Sciatic nerve (tissue), 2 donors: Measurements from ENCODE around the gene PPP2CA. TPM values are rescaled to one million over a fixed set of nuclear protein-coding genes. Genes with fewer than 3 reads are reported as not detected.

ENCODE experiments used
- ATAC-seq: fragments of 200-7000 bp; cut with Tn5 transposase; one replicate; pipeline ENCODE4 v1.9.1; 2020; ENCODE audit warnings: mild to moderate bottlenecking, moderate library complexity
- DNase-seq: peaks from one replicate; pipeline ENCODE4 v3.0.0-alpha.2; 2020; ENCODE audit warnings: low spot score
- intact Hi-C: fragments of 100-400 bp; cut with DNase I; formaldehyde crosslinking; loops from one replicate; pipeline ENCODE4 v1.14.2; 2022
- total RNA-seq: library from RNA; stranded (reverse); fragmentation: NEBNext Ultra II Directional; extraction: Animal tissue kit (Norgen Biotek cat#: 25700); gene quantifications from one replicate; pipeline ENCODE4 v1.2.1, GENCODE V29; 2021
- donor health status: DM: no; HTN: no; CAD: no.
- donor health status: DM: no; HTN: no; CAD: no.

Gene PPP2CA
- total RNA-seq, 1 donor from 2014 or later, result 100 TPM

DNA sequence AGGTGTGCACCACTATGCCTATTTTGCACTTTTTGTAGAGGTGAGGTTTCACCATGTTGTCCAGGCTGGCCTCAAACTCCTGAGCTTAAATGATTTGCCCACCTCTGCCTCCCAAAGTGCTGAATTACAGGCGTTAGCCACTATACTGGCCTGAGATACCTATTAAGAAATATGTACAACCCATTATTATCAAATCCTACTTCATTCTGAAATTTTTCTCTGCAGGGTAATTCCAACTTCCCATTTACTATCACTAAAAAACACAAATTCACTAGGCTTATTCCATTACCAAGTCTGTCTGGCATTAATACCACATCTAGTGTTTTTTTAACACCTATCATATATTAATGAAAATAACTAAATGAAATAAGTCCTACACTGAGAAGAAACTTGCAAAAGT lies 18.2 kb downstream of the PPP2CA start:
- intact Hi-C loops, result no loop called here
- DNase-seq (no peak), ATAC-seq (no peak)

DNA sequence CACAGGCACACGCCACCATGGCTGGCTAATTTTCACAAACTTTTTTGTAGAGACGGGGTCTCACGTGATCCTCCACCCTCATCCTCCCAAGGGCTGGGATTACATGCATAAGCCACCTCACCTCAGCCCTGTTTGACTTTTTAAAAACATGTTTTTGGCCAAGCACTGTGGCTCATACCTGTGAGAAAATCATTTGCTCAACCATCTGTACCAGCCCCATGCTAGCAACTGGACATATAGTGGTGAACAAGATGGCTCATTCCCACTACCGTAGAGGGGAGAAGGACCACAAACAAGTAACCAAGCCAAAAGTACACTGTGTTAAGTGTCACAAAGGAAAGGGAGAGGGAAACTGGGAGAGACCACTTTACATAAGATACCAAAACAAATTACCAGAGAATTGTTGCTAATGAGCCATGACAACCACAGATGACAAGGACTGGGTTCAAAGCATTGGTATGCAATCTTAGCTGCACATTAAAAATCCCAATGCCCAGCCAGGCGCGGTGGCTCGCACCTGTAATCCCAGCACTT lies 19.2 kb downstream of the PPP2CA start:
- intact Hi-C loops, result no loop called here
- no peak for ATAC-seq
- no peak for DNase-seq

DNA sequence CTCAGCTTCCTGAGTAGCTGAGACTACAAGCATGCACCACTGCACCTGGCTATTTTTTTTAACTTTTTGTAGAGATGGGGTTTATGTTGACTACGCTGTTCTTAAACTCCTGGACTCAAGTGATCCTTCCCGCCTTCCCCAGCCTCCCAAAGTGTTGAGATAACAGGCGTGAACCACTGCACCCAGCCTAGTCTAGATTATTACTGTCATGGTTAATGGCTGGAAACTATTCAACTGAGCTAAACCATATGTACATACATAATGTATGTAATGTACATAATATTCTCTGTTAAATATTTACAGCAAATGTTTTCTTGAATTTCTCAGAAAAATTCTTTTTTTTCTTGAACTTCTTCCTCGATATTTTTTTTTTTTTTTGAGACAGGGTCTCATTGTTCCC lies 21.3 kb downstream of the PPP2CA start:
- intact Hi-C loops, result no loop called here
- no peak for ATAC-seq
- DNase-seq, result no peak

DNA sequence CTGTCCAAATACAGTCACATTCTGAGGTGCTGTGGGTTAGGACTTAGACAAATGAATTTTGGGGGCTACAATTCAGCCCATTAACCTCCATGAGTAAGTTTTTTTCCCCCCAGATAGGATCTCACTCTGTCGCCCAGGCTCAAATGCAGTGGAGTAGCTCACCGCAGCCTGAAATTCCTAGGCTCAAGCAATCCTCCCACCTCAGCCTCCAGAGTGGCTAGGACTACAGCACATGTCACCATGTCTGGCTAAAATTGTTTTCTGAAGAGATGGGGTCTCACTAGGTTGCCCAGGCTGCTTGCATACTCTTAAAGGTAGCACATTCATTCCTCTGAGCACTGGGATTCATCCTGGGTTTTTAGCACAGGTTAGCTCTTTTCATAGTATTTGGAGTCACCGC lies 22.2 kb downstream of the PPP2CA start:
- ATAC-seq, result no peak
- intact Hi-C loops, result no loop called here
- DNase-seq, result no peak

DNA sequence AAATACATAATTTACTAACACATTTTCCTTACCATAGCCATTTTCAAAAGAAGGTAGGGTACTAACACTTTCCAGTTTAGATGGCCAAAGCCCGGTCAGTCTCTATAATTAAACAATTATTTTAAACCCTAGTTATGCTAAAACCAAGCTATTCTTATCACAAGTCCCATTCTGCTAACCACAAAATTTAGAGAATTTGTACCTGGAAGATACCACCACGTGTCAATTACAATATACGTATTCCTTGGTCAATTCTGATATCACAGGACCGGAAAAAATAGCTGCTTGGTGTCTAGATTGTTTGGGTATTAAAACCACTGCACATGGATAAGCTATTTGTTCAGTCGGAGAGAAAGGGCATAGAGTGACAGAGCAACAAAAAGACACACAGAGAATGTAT lies 30.2 kb downstream of the PPP2CA start:
- intact Hi-C loops, result no loop called here
- no peak for ATAC-seq
- no peak for DNase-seq

DNA sequence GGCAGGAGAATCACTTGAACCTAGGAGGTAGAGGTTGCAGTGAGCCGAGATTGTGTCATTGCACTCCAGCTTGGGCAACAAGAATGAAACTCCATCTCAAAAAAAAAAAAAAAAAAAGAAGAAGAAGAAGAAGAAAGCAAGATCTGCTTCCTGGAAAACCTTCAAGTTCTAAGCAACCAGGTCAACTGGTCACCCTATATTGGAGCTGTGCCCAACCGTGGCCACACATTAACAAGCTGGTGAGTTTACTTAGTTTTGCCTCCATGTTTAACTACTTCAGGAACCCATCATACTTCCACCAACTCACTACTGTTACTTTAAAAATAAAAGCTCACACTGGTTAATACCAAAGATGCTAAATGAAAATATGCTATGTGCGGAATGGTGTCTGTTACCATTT lies 36.8 kb downstream of the PPP2CA start:
- DNase-seq (no peak), ATAC-seq (no peak)
- intact Hi-C loops, result loop anchor here (5.0 kb wide), 1 partner anchor 98 kb away; no protein-coding TSS in a partner anchor

DNA sequence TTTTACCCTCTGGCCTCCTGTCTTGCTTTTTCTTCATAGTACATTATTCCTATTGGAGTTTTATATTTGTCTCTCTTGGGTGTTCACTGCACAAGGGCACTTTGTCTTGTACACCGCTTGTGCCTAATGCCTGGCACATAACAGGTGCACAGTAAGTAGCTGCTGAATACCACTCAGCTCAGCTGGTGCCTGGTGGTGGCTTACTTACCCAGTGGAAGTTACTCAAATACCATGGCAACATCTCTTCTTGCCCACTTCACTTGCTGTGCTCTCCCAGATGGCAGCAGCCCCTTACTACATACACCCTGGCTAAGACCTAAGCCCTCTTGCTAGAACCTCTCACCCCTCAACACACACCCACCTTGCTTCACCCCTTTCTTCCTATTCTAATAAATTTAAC lies 37.8 kb downstream of the PPP2CA start:
- intact Hi-C loops, result loop anchor here (5.0 kb wide), 1 partner anchor 99 kb away; no protein-coding TSS in a partner anchor
- no peak for ATAC-seq
- no peak for DNase-seq

DNA sequence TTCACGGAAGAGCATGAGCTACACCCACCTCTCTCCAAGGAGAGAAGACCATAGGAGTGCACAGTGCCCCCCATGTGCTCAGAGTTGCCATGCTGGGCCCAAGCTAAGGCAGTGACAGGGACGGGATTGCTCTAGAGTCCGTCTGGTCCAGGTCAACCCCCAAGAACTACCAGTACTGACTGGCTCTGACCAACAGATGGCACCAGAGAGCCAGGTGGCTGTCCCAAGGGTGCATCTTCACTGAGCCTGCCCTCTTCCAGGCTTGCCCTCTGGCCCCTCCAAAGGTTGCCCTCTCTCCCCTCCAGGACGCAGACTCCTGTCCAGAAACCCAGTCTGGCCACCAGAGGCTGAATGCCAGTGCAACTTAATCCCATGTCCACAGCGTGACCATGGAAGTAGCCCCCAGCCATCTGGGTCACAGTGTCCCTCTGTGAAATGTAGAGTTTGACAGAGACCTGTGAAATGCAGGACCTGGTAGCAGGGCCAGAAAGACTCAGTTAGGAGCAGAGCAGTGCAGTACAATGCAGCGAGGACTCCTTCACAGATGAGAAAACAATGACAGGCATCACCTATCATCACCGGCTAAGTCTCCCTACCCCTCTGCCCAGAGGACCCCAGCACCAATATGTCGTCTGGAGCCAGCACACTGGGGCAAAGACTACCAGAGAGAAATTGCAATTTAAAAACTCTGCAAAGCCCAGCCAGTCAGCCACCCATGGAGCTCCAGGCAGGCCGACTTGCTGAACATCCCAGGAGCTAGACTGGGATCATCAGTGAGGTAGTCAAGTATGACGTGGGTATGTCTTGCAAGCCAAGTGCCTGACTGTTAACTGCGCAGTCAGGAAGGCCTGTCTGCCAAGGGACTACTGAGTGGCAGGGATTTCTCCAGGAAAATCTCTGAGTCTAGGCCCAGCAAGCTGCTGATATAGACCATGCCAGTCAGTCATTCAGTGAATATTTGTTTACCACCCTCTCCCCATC lies 41.4 kb downstream of the PPP2CA start:
- peak; percentile 88 for ATAC-seq
- peak; percentile 82 for DNase-seq
- intact Hi-C loops, result loop anchor here (5.0 kb wide), 1 partner anchor 103 kb away; no protein-coding TSS in a partner anchor

DNA sequence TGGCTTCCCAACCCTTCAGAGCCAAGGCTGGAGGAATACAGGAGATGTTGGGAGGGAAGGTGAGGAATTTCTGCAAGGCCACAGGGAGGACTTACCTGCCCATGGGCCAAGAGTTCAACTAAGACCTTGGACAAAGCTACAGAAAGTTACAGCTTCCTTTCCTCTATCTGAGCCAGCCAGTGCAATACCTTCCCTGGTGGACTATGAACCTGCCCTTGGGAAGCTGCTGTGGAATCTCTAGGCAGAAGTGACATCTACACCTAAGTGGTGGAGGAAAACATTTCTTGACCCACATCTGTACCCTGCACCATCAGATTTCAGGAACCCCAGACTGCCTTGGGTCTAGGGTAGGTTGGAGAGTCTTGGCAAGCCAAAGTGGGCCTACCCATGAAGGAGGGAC lies 42.4 kb downstream of the PPP2CA start:
- DNase-seq (no peak), ATAC-seq (no peak)
- intact Hi-C loops, result no loop called here

DNA sequence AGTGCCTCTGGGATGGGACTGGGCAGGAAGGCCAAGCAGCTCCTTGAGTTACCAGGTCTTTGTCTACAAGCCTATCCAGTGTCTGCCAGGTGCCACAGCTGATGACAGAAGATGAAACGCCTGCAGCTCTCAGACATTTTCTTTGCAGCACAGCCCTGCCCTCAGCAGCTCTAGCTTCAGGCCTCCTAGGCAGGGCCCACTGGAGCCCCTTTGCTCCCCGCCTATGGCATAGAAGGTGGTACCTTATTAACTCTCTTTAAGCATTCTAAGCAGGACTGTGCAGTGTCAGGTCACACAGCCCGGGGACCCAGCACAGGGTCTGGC lies 47.8 kb downstream of the PPP2CA start:
- ATAC-seq (no peak), DNase-seq (no peak)
- intact Hi-C loops, result no loop called here

DNA sequence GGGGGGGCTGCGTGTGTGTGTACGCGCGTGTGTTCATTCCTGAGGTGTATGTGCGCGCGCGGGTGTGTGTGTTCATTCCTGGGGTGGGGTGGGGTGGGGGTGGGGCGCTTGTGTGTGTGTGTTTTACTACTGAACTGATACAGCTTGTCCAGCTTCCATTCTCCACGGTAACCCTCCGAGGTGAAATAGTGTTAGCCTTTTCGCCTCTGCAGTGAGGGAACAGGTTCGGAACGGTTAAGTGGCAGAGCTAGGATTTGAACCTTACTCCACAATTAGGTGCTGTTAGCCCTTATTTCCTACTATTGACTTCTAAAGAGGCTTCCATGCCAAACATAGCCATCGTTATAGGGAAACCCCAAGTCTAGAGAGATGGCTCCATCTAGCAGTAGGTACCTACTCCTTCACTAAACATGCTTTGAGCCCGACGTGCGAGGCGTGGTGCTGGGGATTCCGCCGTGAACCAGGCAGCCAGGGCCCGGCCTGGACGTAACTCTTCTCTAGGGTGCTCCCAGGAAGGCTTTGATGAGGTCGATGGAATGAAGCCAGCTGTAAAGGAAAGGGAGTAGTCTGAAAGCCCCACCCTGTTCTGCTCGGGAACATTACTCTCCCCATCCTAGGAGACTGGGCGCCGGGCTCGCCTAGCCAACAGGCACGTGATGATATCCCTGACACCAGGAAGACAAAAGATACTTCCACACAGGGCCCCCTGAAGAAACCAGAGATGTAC lies 48.3 kb downstream of the PPP2CA start:
- intact Hi-C loops, result no loop called here
- DNase-seq (peak; percentile 67), ATAC-seq (peak; percentile 82)

DNA sequence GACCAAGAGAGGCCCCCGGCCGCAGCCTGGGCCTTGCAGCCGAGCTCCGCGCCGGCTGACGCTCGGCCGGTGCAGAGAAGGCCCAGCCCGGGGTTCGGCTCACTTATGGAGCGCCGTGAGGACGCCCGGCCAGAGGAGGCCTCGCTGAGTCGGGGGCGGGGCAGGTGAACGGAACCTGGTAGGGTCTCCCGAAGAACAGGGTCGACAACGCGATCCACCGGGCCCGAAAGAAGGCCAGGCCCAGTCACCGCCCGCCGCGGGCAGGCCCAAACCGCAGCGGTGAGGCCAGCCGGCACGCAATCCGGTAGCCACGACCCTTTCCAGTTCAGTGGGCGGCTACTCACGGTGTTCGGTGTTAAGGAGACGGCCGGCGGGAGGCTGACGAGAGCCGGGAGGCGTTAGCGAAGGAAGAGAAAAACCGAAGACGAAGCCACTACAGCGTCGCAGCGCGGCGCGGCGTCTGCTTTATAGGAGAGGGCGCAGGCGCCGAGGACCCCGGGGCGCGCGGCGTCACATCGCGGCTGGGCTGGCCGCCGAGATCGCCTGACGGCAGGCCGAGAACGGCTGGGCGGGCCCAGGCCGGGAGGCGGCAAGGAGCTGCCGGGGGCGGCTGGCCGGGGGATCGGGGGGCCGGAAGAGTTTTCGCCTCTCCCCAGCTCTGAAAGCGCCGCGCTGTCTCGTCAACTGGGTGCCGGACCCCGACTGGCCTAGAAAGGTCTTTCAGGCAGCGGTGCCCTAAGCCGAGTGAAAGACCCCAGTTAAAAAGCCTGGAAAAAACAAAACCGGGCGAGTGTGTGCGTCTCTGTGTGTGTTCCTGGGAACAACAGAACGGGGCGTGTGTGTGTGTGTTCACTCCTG lies 49.1 kb downstream of the PPP2CA start, which contains the start of gene SKP1:
Gene SKP1 (minus strand): TSS at position 440 of the 858 bp plus-strand sequence. CDS start 2,928 bp downstream, outside the sequence.
- DNase-seq (peak; percentile 90), ATAC-seq (peak; percentile 91)
- intact Hi-C loops, result no loop called here

DNA sequence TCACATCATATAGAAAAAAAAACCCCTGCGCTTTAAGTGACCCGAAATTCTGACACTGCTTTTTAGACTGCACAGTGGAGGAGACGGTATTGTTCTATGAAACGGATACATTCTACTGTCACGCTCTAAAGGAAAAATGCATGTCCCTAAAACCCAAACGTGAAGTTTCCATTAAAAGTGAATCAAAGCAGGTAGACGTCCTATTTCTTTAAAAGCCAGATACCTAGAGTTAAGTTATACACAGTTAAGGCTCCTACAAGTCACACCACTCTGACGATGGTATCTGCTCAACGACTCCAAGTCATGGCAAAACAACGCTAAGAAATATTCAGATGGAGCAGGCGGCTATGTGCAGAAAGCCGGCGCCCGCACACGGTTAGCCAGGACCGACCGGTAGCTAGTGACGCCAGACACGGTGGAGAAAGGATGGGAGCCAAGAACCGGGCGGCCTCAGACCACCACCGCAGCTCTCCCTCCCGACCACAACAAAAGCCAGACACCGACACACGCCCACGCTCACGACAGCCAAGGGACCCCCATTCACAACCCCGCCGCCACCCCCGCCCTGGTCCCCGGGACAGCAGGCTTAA lies 49.9 kb downstream of the PPP2CA start:
- intact Hi-C loops, result no loop called here
- ATAC-seq, result peak; percentile 4
- DNase-seq, result peak; percentile 67

DNA sequence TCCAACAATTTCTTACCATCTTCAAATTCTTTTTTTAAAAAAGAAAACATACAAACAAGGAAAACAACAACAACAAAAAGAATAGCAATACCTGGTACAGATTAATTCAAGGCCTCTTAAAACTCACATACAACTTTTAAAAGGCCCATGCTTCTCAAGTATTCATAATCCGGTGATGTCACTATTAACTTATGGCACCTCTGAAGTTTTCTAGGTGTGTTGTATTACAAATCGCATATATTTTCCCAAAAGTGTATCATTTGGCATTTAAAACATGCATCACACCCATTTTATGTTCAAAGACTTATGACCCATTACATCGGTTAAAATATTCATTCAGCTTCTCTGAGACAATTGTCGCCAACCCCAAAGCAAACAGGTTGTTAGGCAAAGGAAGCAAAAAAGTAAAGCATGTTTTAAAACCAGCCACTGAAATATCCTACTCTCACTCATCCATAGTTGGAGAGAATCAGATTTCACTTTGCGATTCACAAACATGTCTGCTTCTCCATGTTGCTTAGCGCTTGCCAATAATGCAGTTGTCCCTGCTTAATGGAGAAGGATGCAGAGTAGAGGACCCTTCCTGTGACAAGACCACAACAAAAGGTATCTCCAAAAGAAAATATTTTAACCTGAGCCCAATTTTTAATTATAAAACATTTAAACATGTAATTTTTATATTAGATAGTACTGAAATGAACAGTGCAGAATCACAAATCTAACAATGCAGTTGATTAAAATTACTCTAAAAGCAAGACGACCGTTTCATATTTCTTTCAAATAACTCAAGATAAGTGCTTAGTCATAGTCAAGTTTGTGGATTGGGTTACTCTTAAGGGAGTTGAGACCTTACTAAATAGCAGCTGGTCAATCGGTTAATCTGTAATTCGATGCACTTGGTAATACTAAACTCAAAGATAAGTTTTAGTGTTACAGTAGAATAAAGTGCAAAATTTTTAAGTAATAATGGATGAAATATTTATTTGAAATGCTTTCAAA lies 50.7 kb downstream of the PPP2CA start:
- intact Hi-C loops, result no loop called here

DNA sequence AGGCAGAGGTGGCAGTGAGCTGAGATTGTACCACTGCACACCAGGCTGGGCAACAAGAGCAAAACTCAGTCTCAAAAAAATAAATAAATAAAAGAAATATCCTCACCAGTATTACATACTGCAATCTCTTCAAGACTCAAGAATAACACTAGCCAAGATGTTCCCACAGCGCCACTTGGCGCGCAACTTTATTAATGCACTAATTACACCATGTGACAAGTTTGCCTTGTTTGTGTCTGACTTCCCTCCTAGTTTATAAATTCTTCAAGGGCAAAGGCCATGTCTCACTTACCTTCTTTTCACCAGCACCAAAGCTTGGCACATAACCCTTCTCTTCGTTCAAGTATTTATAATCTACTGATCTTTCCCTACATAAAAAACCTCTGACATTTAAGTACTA lies 53.9 kb downstream of the PPP2CA start:
- intact Hi-C loops, result no loop called here
- no peak for DNase-seq

More for the DNA sequence above, 50.7 kb downstream of the PPP2CA start:
- ATAC-seq, result no peak
- no peak for DNase-seq

DNA sequence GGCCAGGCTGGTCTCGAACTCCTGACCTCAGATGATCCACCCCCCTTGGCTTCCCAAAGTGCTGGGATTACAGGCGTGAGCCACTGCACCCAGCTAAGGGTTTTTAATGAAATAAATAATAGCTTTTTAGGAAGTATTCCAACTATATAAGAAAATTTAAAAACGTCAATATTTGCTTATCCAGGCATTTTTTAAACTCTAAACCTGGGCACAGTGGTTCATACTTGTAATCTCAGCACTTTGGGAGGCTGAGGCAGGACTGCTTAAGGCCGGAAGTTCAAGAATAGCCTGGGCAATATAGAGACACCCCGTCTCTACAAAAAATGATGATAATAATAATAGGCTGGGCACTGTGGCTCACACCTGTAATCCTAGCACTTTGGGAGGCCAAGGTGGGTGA lies 63.3 kb downstream of the PPP2CA start:
- intact Hi-C loops, result no loop called here
- ATAC-seq (no peak), DNase-seq (no peak)

More for the DNA sequence above, 53.9 kb downstream of the PPP2CA start:
- no peak for ATAC-seq
